CD4-positive, alpha-beta T cell (primary cell): Measurements from ENCODE around the gene NPTN. TPM values are rescaled to one million over a fixed set of nuclear protein-coding genes. Genes with fewer than 3 reads are reported as not detected.

ENCODE experiments used
- ATAC-seq: fragments of 200-7000 bp; cut with Tn5 transposase; one replicate; pipeline ENCODE4 v1.10.0; 2022; ENCODE audit warnings: mild to moderate bottlenecking; ENCODE audit not compliant: poor library complexity
- CTCF ChIA-PET: fragments of 350-600 bp; sonication (Branson Sonifier 250); formaldehyde crosslinking; loops from one replicate; lab custom pipeline; 2021; ENCODE audit warnings: antibody characterized with exemption, inconsistent platforms; lab: Charles Lee
- POLR2A ChIA-PET: fragments of 350-600 bp; sonication (Branson Sonifier 250); formaldehyde crosslinking; loops from one replicate; lab custom pipeline; 2021; ENCODE audit warnings: antibody characterized with exemption, inconsistent platforms; lab: Charles Lee
- DNase-seq, 14 experiments: peaks; one replicate each; pipeline ENCODE4 v3.0.0-alpha.2; 2013 to 2020; ENCODE audit warnings: mixed read lengths in 2 of 14
- H3K27ac ChIP-seq, 2 donors: one replicate each; pipeline versions ENCODE4 v1.5.1 to v1.7.0; 2013; ENCODE audit warnings: low read length in 2 of 2, low read depth in 1 of 2, mild to moderate bottlenecking in 1 of 2
- H3K27me3 ChIP-seq, 2 experiments: 1 replicate in 1 of 2; 2 replicates in 1 of 2; pipeline versions ENCODE4 v1.6.1 to v1.7.0; 2013; ENCODE audit warnings: low read length in 2 of 2, control low read depth in 1 of 2, mild to moderate bottlenecking in 1 of 2, moderate library complexity in 1 of 2; ENCODE audit not compliant: insufficient read depth in 2 of 2, control insufficient read depth in 1 of 2
- H3K36me3 ChIP-seq: one replicate; pipeline ENCODE4 v1.6.1; 2013; ENCODE audit warnings: low read length, control low read depth; ENCODE audit not compliant: insufficient read depth
- H3K4me1 ChIP-seq: one replicate; pipeline ENCODE4 v1.6.1; 2013; ENCODE audit warnings: low read length, control low read depth; ENCODE audit not compliant: insufficient read depth
- H3K4me3 ChIP-seq: one replicate; pipeline ENCODE4 v1.5.1; 2013; ENCODE audit warnings: mild to moderate bottlenecking, low read length, moderate library complexity
- H3K9me3 ChIP-seq, 2 experiments: 1 replicate in 1 of 2; 2 replicates in 1 of 2; pipeline versions ENCODE4 v1.6.1 to v1.7.0; 2013; ENCODE audit warnings: low read length in 2 of 2, mild to moderate bottlenecking in 2 of 2, control low read depth in 1 of 2, moderate library complexity in 1 of 2; ENCODE audit not compliant: control insufficient read depth in 1 of 2, insufficient read depth in 1 of 2
- H3K27ac Mint-ChIP-seq: one replicate; pipeline ENCODE4 v1.8.0; 2020; ENCODE audit warnings: mixed read lengths
- H3K27me3 Mint-ChIP-seq: one replicate; pipeline ENCODE4 v1.8.0; 2021; ENCODE audit warnings: mixed read lengths
- H3K36me3 Mint-ChIP-seq: one replicate; pipeline ENCODE4 v1.8.0; 2021; ENCODE audit warnings: low read depth, mixed read lengths
- H3K4me1 Mint-ChIP-seq: one replicate; pipeline ENCODE4 v1.8.0; 2021; ENCODE audit warnings: low read depth, mixed read lengths
- H3K4me3 Mint-ChIP-seq: one replicate; pipeline ENCODE4 v1.8.0; 2020; ENCODE audit warnings: mild to moderate bottlenecking, mixed read lengths
- H3K9me3 Mint-ChIP-seq: one replicate; pipeline ENCODE4 v1.8.0; 2020; ENCODE audit warnings: mixed read lengths
- CTCF ChIP-seq: fragments of 200-600 bp; IDR thresholded peaks from one replicate; pipeline ENCODE4 v1.8.0; 2022; ENCODE audit warnings: antibody characterized with exemption, mild to moderate bottlenecking
- intact Hi-C, 2 experiments: fragments of 100-400 bp; cut with DNase I in 1 of 2; cut with micrococcal nuclease in 1 of 2; formaldehyde crosslinking; loops; one replicate each; pipeline versions ENCODE4 v1.15.1 to v1.9.0; 2023 to 2025; cut with DNase I, micrococcal nuclease
- total RNA-seq, 174 experiments: library from RNA in 2 of 174; stranded (reverse) in 2 of 174; gene quantifications; one replicate each; pipeline ENCODE4 v1.2.3 and lab custom pipeline; 2021 to 2026

The NPTN gene
- total RNA-seq, 2 experiments from 2014 or later: 9.3 to 13.5 TPM

DNA sequence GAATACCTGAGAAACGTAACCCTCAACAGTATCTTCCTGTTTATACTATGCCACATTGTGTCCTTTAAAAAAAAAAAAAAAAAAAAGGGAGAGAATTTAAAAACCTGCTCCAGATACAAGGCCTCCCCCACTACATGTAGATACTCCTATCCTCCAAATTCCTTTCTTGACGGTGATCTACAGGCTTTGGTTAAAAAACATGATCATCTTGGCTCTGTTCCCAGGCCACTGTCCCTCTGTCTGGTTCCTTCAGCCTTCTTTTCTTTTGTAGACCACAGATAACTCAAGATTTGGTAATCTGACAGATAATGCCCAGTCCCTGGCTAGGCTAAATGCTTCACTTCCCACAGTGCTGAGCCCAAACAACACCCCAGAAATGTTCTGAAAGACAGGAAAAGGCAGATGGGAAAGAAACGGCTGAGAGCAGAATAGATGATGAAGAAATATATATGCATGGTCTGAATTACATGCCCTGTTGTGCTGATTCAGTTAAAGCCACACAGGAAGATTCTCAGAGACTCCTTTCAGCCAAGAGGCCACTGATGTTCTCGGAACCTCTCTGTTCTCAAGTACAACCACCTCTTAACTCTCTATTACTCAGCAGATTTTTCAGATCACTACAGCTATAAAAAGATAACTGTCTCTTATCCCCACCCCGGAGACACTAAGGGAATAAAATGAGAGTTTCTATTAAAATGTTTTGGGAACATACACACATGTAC is 48.3 kb downstream of the NPTN start:
- Mint-ChIP-seq H3K27me3 (no peaks in the 10 kb centered on the region), H3K36me3 (peaks cover 91% of the 10 kb centered on the region), H3K4me3 (no peak overlapping the region), H3K4me1 (no peaks in the 10 kb centered on the region), H3K27ac (no peak overlapping the region), H3K9me3 (no peaks in the 10 kb centered on the region)
- H3K4me3 ChIP-seq: no peak overlapping the region
- H3K27ac ChIP-seq: no peak overlapping the region
- POLR2A ChIA-PET: no interaction called here
- H3K27me3 ChIP-seq: no peaks in the 10 kb centered on the region
- TF ChIP-seq CTCF: no peak
- no peaks in the 10 kb centered on the region for H3K9me3 ChIP-seq
- DNase-seq (no peak), ATAC-seq (no peak)
- intact Hi-C loops: no loop called here
- CTCF ChIA-PET: no interaction called here
- H3K4me1 ChIP-seq: no peaks in the 10 kb centered on the region
- H3K36me3 ChIP-seq: peaks cover 85% of the 10 kb centered on the region

- Histone ChIP-seq H3K27ac (no peak overlapping the region), H3K4me3 (no peak overlapping the region), H3K36me3 (peaks cover 78% of the 10 kb centered on the region), H3K9me3 (no peaks in the 10 kb centered on the region), H3K27me3 (no peaks in the 10 kb centered on the region), H3K4me1 (no peaks in the 10 kb centered on the region)
- Mint-ChIP-seq H3K4me3 (no peak overlapping the region), H3K9me3 (no peaks in the 10 kb centered on the region), H3K4me1 (no peaks in the 10 kb centered on the region), H3K27ac (no peak overlapping the region), H3K27me3 (no peaks in the 10 kb centered on the region), H3K36me3 (peaks cover 80% of the 10 kb centered on the region)
- ATAC-seq: no peak
- no peak for TF ChIP-seq CTCF
- ChIA-PET CTCF (no interaction called here), POLR2A (no interaction called here)
- no peak for DNase-seq
- intact Hi-C loops: no loop called here
Observed at GRCh38 chr15:73583544-73583943, 49.6 kb downstream of the NPTN start.

- ATAC-seq: no peak
Observed at GRCh38 chr15:73582851-73583379, 50.3 kb downstream of the NPTN start.

More at GRCh38 chr15:73582851-73583379, 50.3 kb downstream of the NPTN start:
- Histone ChIP-seq H3K4me3 (no peak overlapping the region), H3K36me3 (peaks cover 73% of the 10 kb centered on the region), H3K27me3 (no peaks in the 10 kb centered on the region), H3K9me3 (no peaks in the 10 kb centered on the region), H3K4me1 (no peaks in the 10 kb centered on the region), H3K27ac (no peak overlapping the region)
- Mint-ChIP-seq H3K4me3 (no peak overlapping the region), H3K36me3 (peaks cover 82% of the 10 kb centered on the region), H3K9me3 (no peaks in the 10 kb centered on the region), H3K4me1 (no peaks in the 10 kb centered on the region), H3K27ac (no peak overlapping the region), H3K27me3 (no peaks in the 10 kb centered on the region)
- no peak for DNase-seq
- intact Hi-C loops: no loop called here
- CTCF ChIA-PET: no interaction called here
- no peak for TF ChIP-seq CTCF
- POLR2A ChIA-PET: no interaction called here
